GM19193 (cell line): ENCODE results near the gene NGDN.

Source experiments
- POLR2A ChIP-seq: IDR thresholded peaks from 4 replicates; pipeline ENCODE4 v1.6.1; 2011; ENCODE audit not compliant: insufficient read depth, insufficient read length; ENCODE audit errors: extremely low read depth

Gene NGDN

GRCh38 chr14:23485326-23485725, 15.8 kb downstream of the NGDN start:
- no peak for TF ChIP-seq POLR2A

- TF ChIP-seq POLR2A = no peak
Measured at GRCh38 chr14:23486036-23486435, 16.5 kb downstream of the NGDN start.

- no peak for TF ChIP-seq POLR2A
Measured at GRCh38 chr14:23487216-23487615, 17.7 kb downstream of the NGDN start.

GRCh38 chr14:23492618-23493272, 23.2 kb downstream of the NGDN start:
- no peak for TF ChIP-seq POLR2A

- TF ChIP-seq POLR2A = no peak
Measured at GRCh38 chr14:23494223-23494622, 24.7 kb downstream of the NGDN start.

- TF ChIP-seq POLR2A = no peak
Measured at GRCh38 chr14:23512156-23512555, 42.7 kb downstream of the NGDN start.

GRCh38 chr14:23513005-23513817, 43.7 kb downstream of the NGDN start:
- no peak for TF ChIP-seq POLR2A

GRCh38 chr14:23513818-23514643, 44.5 kb downstream of the NGDN start:
- no peak for TF ChIP-seq POLR2A

GRCh38 chr14:23514644-23514957, 45.1 kb downstream of the NGDN start:
- no peak for TF ChIP-seq POLR2A

- TF ChIP-seq POLR2A = no peak
Measured at GRCh38 chr14:23517650-23518326, 48.3 kb downstream of the NGDN start.

GRCh38 chr14:23518709-23519108, 49.2 kb downstream of the NGDN start:
- no peak for TF ChIP-seq POLR2A

- no peak for TF ChIP-seq POLR2A
Measured at GRCh38 chr14:23520899-23521533, 51.5 kb downstream of the NGDN start.

- TF ChIP-seq POLR2A = no peak
Measured at GRCh38 chr14:23521785-23522640, 52.5 kb downstream of the NGDN start.

- no peak for TF ChIP-seq POLR2A
Measured at GRCh38 chr14:23522643-23523198, 53.2 kb downstream of the NGDN start.
